ENCODE results near the gene CEBPB.
"Not testable (repeated sequence)": the region's sequence is repeated elsewhere in the genome, so short reads cannot be mapped to it uniquely, and the experiment has no call there.

Gene CEBPB

DNA sequence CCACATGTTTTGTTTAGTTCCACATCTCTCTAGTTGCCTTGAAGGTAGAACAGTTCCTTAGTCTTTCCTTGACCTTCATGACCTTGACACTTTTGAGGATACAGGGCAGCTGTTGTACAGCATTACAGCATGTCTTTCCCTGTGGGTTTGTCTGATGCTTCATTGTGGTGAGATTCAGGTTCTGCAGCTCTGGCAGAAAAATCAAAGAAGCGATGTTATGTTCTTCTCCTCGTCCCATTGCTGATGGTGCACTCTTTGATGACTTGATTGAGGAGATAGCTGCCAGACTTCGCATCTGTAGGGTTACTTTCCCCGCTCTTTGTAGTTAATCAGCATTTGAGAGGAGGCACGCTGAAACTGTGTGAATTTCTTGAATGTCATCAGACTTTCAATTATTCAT lies 12.0 kb downstream of the CEBPB start:
- no peak for DNase-seq (ENCODE audit: low spot score)
- TF ChIP-seq, protein P1, sequence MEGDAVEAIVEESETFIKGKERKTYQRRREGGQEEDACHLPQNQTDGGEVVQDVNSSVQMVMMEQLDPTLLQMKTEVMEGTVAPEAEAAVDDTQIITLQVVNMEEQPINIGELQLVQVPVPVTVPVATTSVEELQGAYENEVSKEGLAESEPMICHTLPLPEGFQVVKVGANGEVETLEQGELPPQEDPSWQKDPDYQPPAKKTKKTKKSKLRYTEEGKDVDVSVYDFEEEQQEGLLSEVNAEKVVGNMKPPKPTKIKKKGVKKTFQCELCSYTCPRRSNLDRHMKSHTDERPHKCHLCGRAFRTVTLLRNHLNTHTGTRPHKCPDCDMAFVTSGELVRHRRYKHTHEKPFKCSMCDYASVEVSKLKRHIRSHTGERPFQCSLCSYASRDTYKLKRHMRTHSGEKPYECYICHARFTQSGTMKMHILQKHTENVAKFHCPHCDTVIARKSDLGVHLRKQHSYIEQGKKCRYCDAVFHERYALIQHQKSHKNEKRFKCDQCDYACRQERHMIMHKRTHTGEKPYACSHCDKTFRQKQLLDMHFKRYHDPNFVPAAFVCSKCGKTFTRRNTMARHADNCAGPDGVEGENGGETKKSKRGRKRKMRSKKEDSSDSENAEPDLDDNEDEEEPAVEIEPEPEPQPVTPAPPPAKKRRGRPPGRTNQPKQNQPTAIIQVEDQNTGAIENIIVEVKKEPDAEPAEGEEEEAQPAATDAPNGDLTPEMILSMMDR (IDR thresholded peaks at IDR 0.05; ENCODE audit: borderline replicate concordance, control extremely low read depth, extremely low read depth, insufficient read depth, missing control alignments) = no peak
- in situ Hi-C loops (cut with MboI; ENCODE audit: low sequenced_read_pairs, unreplicated experiment) = no loop called here

DNA sequence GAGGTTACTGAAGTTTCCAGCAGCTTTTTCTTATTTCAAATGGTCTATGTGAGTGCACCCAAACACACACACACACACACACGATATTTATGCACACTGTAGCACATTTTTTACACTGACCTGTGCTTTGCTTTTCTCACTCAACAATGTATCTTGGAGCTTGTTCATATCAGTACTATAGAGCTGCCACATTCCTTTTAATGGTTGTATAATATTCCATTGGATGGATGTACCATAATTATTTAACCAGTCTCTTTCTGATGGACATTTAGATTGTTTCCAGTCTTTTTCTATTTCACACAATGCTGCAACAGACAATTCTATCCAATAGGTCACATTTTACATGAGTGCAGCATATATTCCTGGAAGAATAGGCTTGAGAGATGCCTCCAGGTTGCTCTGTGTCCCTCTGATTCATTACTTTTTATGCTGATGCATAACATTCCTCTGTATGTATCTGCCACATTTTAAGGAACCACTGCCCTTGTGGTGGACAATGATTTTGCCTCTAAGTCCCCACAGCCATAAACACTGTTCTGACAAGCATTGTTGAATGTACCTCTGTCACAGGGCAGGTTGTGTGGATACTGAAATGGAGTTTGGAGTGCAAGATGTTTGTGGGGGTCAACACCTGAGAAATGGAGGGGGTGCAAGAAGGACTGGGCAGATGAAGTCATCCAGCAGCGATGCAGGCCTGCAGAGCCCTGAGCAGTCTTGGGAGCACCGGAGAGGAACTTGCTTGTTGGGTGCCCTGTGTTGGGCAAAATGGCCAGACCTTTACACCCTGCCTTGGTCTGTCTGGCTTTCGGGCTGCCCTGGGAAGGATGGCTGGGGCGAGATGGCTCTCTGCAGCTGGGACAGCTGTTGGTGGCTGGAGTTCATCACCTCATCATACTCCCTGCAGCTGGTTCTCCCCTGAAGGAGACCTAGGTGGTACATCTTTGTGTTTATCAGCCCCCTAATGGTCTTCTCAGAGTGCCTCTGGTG lies 13.6 kb downstream of the CEBPB start:
- TF ChIP-seq, protein P1 (IDR thresholded peaks at IDR 0.05; ENCODE audit: borderline replicate concordance, control extremely low read depth, extremely low read depth, insufficient read depth, missing control alignments) = no peak
- in situ Hi-C loops (cut with MboI; ENCODE audit: low sequenced_read_pairs, unreplicated experiment) = no loop called here
- DNase-seq (ENCODE audit: low spot score) = no peak

DNA sequence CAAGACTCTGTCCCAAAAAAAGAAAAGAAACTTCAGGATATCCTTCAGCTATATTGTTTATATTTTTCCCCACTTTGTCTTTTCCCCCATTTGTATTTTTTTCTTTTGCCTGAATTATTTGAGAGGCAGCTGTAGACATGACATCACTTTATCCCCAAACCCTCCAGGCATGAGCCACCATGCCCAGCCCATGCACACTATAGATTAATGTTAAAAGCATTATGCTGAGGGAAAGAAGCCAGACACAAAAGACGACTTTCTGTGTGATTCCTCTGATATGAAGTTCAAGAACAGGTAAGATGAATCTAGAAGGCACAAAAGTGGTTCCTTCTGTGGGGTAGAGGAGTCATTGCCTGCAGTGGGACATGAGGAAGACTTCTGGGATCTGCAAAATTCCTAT lies 16.4 kb downstream of the CEBPB start:
- no peak for DNase-seq (ENCODE audit: low spot score)
- TF ChIP-seq, protein P1 (IDR thresholded peaks at IDR 0.05; ENCODE audit: borderline replicate concordance, control extremely low read depth, extremely low read depth, insufficient read depth, missing control alignments) = no peak
- in situ Hi-C loops (cut with MboI; ENCODE audit: low sequenced_read_pairs, unreplicated experiment) = no loop called here

DNA sequence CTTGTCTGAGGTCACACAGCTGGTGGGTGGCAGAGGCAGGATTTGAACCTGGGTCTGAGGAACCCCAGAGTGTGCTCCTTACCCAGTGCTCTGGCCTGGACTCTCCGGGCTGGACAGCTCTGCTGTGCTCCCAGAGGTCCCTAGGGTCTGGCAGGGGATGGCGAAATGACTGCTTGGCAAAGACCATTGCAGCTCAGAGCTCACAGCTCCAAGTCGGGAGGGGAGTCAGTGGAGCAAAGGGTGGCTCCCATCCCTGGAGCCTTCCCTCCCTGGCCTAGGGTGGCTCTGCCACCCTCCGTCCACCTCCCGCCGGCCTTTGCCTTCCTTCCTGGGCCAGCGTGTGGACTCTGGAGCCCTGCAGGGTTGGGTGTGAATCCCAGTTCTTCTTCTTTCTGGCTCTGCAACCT lies 17.5 kb downstream of the CEBPB start:
- in situ Hi-C loops (cut with MboI; ENCODE audit: low sequenced_read_pairs, unreplicated experiment) = no loop called here
- no peak for DNase-seq (ENCODE audit: low spot score)
- TF ChIP-seq, protein P1 (IDR thresholded peaks at IDR 0.05; ENCODE audit: borderline replicate concordance, control extremely low read depth, extremely low read depth, insufficient read depth, missing control alignments) = no peak

DNA sequence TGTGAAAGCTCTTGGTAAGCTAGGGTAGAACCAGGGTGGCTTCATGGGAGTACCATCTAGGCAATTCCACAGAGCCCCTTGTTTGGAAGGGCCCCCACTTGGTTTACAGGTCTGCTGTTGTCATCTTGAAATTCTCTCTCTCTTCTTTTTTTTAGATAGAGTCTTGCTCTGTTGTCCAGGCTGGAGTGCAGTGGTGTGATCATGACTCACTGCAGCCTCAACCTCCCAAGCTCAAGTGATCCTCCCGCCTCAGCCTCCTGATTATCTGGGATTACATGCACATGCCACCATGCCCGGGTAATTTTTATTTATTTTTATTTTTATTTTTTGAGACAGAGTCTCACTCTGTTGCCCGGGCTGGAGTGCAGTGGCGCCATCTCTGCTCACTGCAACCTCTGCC lies 18.2 kb downstream of the CEBPB start:
- in situ Hi-C loops (cut with MboI; ENCODE audit: low sequenced_read_pairs, unreplicated experiment); DNase-seq (ENCODE audit: low spot score): not testable (repeated sequence)

DNA sequence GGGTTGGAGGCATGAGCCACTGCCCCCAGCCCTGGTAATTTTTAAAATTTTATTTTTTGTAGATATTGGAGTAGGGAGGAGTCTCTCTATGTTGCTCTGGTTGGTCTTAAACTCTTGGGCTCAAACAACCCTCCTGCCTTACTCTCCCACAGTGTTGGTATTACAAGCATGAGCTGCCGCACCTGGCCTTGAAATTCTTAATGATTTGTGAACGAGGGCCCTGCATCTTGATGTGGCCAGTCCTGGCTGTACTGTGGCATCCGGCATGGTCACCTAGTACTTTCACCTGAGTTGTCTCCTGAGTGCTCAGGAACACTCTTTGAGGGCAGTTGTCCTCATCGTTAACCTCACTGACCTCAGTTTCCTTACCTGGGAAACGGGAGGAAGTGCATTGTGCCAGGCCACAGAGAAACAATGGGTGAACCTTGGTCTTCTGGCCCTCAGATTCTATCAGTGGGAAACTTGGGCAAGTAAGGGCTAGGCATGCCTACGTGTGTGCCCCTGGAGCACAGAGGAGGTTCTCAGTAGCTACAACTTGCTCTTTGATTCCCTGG lies 19.5 kb downstream of the CEBPB start:
- TF ChIP-seq, protein P1 (IDR thresholded peaks at IDR 0.05; ENCODE audit: borderline replicate concordance, control extremely low read depth, extremely low read depth, insufficient read depth, missing control alignments) = no peak
- in situ Hi-C loops (cut with MboI; ENCODE audit: low sequenced_read_pairs, unreplicated experiment) = no loop called here
- DNase-seq (ENCODE audit: low spot score) = no peak

DNA sequence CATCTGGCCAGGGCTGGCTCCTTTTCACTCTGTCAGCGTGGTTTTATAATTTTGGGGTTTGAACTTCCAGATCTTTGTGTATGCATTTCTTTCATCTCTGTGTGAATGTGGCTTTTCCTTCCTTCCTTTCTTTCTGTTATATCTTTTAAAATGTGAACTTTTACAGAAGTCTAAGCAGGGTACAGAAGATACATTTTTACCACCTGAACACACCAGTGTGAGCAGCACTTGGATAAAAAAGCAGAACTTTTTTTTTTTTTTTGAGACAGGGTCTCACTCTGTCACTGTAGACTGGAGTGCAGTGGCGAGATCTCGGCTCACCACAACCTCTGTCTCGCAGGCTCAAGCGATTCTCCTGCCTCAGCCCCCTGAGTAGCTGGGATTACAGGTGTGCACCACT lies 20.5 kb downstream of the CEBPB start:
- TF ChIP-seq, protein P1 (IDR thresholded peaks at IDR 0.05; ENCODE audit: borderline replicate concordance, control extremely low read depth, extremely low read depth, insufficient read depth, missing control alignments) = no peak
- in situ Hi-C loops (cut with MboI; ENCODE audit: low sequenced_read_pairs, unreplicated experiment) = no loop called here

More for the DNA sequence above, 20.5 kb downstream of the CEBPB start:
- no peak for DNase-seq (ENCODE audit: low spot score)

Data from GM13976 (cell line).